K562 (cell line): ENCODE data around the gene PSMA8.

Experiments
- BCOR ChIP-seq: fragments of 450-650 bp; IDR thresholded peaks from 2 replicates; pipeline ENCODE4 v1.6.1; 2016
- LEF1 ChIP-seq: fragments of 450-650 bp; IDR thresholded peaks from 2 replicates; pipeline ENCODE4 v1.6.1; 2016; ENCODE audit warnings: mild to moderate bottlenecking
- POLR2AphosphoS5 ChIP-seq: IDR thresholded peaks from 2 replicates; pipeline ENCODE4 v1.6.1; 2011; ENCODE audit warnings: mild to moderate bottlenecking, low read depth, low read length, moderate library complexity; ENCODE audit not compliant: control insufficient read depth, insufficient read depth
- RAD51 ChIP-seq: fragments of 450-650 bp; IDR thresholded peaks from 2 replicates; pipeline ENCODE4 v1.7.1; 2016; ENCODE audit warnings: low read depth, mild to moderate bottlenecking, borderline replicate concordance
- ZBTB1 ChIP-seq: sonication (generic); formaldehyde crosslinking; IDR thresholded peaks from 2 replicates; pipeline ENCODE4 v1.8.1; 2023; ENCODE audit warnings: missing genetic modification reagents, low read depth, mild to moderate bottlenecking, borderline replicate concordance
- ZNF274 ChIP-seq: IDR thresholded peaks from 2 replicates; pipeline ENCODE4 v1.6.1; 2011; ENCODE audit warnings: low read depth, mild to moderate bottlenecking, low read length, moderate library complexity, borderline replicate concordance
- ZNF347 ChIP-seq: fragments of 450-650 bp; formaldehyde crosslinking; IDR thresholded peaks from 2 replicates; pipeline ENCODE4 v1.4.0; 2020; ENCODE audit warnings: low read depth, mild to moderate bottlenecking, moderate library complexity
- ZNF384 ChIP-seq: IDR thresholded peaks from 2 replicates; pipeline ENCODE4 v1.6.1; 2012; ENCODE audit warnings: low read depth, low read length, improper control_type of control experiment
- ZNF408 ChIP-seq: fragments of 250-450 bp; sonication (Bioruptor Pico); IDR thresholded peaks from 2 replicates; pipeline ENCODE4 v1.4.0; 2020; ENCODE audit warnings: low read depth, mild to moderate bottlenecking, moderate library complexity
- TF ChIP-seq, protein P1 (sequence below): fragments of 150-350 bp; conservative IDR thresholded peaks from 2 replicates; pipeline ENCODE4 v1.6.1; 2014; ENCODE audit warnings: low read length
- TF ChIP-seq, protein P2 (sequence below): sonication (generic); formaldehyde crosslinking; IDR thresholded peaks from 2 replicates; pipeline ENCODE4 v1.9.0; 2022; ENCODE audit warnings: mild to moderate bottlenecking, missing genetic modification reagents
- TF ChIP-seq, protein P3 (sequence below), 3 experiments: IDR thresholded peaks in 2 of 3; conservative IDR thresholded peaks in 1 of 3; 2 replicates each; pipeline ENCODE4 v1.5.1; 2011 to 2012; ENCODE audit warnings: low read length in 3 of 3, mild to moderate bottlenecking in 3 of 3, control low read depth in 2 of 3, improper control_type of control experiment in 1 of 3, inconsistent platforms in 1 of 3, low read depth in 1 of 3, mixed read lengths in 1 of 3, moderate library complexity in 1 of 3; ENCODE audit not compliant: insufficient read depth in 2 of 3

DNA sequence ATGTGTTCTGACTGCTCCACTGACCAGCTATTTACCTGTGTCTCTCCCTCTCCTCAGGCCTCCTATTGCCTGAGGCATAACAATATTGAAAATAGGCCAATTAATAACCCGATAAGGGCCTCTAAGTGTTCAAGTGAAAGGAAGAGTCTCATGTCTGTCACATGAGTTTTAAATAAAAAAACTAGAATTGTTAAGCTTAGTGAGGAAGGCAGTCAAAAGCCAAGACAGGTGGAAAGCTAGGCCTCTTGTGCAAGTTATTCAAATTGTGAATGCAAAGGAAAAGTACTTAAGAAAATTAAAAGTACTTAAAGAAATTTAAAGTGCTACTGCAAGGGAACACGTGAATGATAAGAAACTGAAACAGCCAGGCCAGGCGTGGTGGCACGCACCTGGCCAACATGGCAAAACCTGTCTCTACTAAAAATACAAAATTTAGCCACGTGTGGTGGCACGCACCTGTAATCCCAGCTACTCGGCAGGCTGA, 47.7 kb downstream of the PSMA8 start:
- no peak for TF ChIP-seq LEF1
- TF ChIP-seq, protein P1, sequence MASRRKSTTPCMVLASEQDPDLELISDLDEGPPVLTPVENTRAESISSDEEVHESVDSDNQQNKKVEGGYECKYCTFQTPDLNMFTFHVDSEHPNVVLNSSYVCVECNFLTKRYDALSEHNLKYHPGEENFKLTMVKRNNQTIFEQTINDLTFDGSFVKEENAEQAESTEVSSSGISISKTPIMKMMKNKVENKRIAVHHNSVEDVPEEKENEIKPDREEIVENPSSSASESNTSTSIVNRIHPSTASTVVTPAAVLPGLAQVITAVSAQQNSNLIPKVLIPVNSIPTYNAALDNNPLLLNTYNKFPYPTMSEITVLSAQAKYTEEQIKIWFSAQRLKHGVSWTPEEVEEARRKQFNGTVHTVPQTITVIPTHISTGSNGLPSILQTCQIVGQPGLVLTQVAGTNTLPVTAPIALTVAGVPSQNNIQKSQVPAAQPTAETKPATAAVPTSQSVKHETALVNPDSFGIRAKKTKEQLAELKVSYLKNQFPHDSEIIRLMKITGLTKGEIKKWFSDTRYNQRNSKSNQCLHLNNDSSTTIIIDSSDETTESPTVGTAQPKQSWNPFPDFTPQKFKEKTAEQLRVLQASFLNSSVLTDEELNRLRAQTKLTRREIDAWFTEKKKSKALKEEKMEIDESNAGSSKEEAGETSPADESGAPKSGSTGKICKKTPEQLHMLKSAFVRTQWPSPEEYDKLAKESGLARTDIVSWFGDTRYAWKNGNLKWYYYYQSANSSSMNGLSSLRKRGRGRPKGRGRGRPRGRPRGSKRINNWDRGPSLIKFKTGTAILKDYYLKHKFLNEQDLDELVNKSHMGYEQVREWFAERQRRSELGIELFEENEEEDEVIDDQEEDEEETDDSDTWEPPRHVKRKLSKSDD, result no peak
- no peak for TF ChIP-seq ZNF274
- TF ChIP-seq, protein P2, sequence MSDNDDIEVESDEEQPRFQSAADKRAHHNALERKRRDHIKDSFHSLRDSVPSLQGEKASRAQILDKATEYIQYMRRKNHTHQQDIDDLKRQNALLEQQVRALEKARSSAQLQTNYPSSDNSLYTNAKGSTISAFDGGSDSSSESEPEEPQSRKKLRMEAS (CRISPR knock-in tag), result no peak
- no peak for TF ChIP-seq POLR2AphosphoS5
- TF ChIP-seq ZNF408 (CRISPR knock-in tag), result no peak
- TF ChIP-seq ZNF347 (CRISPR knock-in tag), result no peak
- TF ChIP-seq ZBTB1 (CRISPR knock-in tag), result no peak
- TF ChIP-seq ZNF384, result no peak
- TF ChIP-seq, protein P3, sequence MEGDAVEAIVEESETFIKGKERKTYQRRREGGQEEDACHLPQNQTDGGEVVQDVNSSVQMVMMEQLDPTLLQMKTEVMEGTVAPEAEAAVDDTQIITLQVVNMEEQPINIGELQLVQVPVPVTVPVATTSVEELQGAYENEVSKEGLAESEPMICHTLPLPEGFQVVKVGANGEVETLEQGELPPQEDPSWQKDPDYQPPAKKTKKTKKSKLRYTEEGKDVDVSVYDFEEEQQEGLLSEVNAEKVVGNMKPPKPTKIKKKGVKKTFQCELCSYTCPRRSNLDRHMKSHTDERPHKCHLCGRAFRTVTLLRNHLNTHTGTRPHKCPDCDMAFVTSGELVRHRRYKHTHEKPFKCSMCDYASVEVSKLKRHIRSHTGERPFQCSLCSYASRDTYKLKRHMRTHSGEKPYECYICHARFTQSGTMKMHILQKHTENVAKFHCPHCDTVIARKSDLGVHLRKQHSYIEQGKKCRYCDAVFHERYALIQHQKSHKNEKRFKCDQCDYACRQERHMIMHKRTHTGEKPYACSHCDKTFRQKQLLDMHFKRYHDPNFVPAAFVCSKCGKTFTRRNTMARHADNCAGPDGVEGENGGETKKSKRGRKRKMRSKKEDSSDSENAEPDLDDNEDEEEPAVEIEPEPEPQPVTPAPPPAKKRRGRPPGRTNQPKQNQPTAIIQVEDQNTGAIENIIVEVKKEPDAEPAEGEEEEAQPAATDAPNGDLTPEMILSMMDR (IDR thresholded peaks at IDR 0.05 in 2 of 3, conservative IDR thresholded peaks at IDR 0.05 in 1 of 3; ENCODE audit: insufficient read depth in 2 of 3, low read depth in 1 of 3, low read length in 3 of 3), result no peak
- TF ChIP-seq BCOR, result no peak
- TF ChIP-seq RAD51, result no peak
